ENCODE results near the gene NUP93. TPM values are rescaled to one million over a fixed set of nuclear protein-coding genes. Genes with fewer than 3 reads are reported as not detected.

NUP93 gene
- polyA plus RNA-seq, 1 donor (not counting 4 experiments of a cell fraction or from before 2014, with no cell fraction given) = 74.1 TPM

DNA sequence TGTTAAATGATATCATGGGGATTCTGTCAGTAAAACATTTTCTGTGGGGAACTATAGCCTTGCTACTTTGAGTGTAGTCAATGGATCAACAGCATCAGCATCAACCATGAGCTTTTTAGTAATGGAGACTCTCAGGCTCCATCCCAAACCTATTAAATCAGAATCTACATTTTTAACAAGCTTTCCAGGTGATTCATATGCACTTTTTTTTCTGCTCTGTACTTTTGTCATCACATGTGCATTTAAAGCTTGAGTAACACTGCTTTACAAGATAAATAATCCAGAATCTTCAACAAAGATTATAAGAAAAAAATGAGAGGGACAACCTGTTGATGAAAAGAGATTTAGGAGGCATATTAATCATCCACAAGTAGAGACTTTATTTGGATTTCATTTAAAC, 23.5 kb downstream of the NUP93 start:
- DNase-seq (ENCODE audit: low read depth, low spot score) (no peak), FAIRE-seq (no peak)
- Histone ChIP-seq H3K9me1 (ENCODE audit: control insufficient read depth, extremely low read depth, insufficient read depth, low read length) (no peaks in the 10 kb centered on the region), H3K9me3 (ENCODE audit: control insufficient read depth, low read depth, low read length) (no peaks in the 10 kb centered on the region), H3K27me3 (ENCODE audit: control insufficient read depth, extremely low read depth, insufficient read depth, low read length) (no peaks in the 10 kb centered on the region), H3K4me2 (ENCODE audit: control insufficient read depth, extremely low read depth, insufficient read depth, low read depth, low read length) (no peak overlapping the region), H4K20me1 (ENCODE audit: control insufficient read depth, extremely low read depth, insufficient read depth, low read length) (no peaks in the 10 kb centered on the region), H3K27ac (ENCODE audit: control insufficient read depth, insufficient read depth, low read length) (no peak overlapping the region), H3K79me2 (ENCODE audit: control insufficient read depth, insufficient read depth, low read length) (peaks cover 58% of the 10 kb centered on the region), H2AFZ (ENCODE audit: control insufficient read depth, low read length) (no peak overlapping the region), H3K36me3 (ENCODE audit: control insufficient read depth in 2 of 2, extremely low read depth in 1 of 2, insufficient read depth in 2 of 2, low read length in 2 of 2) (peaks cover 10 to 13% of the 10 kb centered on the region in 2 experiments), H3K4me3 (ENCODE audit: control insufficient read depth in 2 of 3, extremely low read depth in 1 of 3, insufficient read depth in 2 of 3, low read depth in 1 of 3, low read length in 3 of 3) (no peak overlapping the region), H3K4me1 (ENCODE audit: control insufficient read depth, extremely low read depth, insufficient read depth, low read length) (peaks cover 6% of the 10 kb centered on the region), H3K9ac (ENCODE audit: control insufficient read depth, extremely low read depth, insufficient read depth, low read length) (no peak overlapping the region)
- TF ChIP-seq EZH2 (IDR thresholded peaks at IDR 0.05; ENCODE audit: low read length) = no peak
- TF ChIP-seq, protein P1, sequence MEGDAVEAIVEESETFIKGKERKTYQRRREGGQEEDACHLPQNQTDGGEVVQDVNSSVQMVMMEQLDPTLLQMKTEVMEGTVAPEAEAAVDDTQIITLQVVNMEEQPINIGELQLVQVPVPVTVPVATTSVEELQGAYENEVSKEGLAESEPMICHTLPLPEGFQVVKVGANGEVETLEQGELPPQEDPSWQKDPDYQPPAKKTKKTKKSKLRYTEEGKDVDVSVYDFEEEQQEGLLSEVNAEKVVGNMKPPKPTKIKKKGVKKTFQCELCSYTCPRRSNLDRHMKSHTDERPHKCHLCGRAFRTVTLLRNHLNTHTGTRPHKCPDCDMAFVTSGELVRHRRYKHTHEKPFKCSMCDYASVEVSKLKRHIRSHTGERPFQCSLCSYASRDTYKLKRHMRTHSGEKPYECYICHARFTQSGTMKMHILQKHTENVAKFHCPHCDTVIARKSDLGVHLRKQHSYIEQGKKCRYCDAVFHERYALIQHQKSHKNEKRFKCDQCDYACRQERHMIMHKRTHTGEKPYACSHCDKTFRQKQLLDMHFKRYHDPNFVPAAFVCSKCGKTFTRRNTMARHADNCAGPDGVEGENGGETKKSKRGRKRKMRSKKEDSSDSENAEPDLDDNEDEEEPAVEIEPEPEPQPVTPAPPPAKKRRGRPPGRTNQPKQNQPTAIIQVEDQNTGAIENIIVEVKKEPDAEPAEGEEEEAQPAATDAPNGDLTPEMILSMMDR (optimal IDR thresholded peaks at IDR 0.05 in 1 of 3, IDR thresholded peaks at IDR 0.05 in 1 of 3, conservative IDR thresholded peaks at IDR 0.05 in 1 of 3; ENCODE audit: extremely low read depth in 1 of 3, insufficient read depth in 2 of 3, low read length in 3 of 3) = no peak
- dilution Hi-C loops (cut with MboI; ENCODE audit: extremely low pct_ligation_motif_present, low sequenced_read_pairs) = loop anchor here (25.0 kb wide), 1 partner anchor 109 kb away; the partner anchor contains the start of gene SLC12A3

DNA sequence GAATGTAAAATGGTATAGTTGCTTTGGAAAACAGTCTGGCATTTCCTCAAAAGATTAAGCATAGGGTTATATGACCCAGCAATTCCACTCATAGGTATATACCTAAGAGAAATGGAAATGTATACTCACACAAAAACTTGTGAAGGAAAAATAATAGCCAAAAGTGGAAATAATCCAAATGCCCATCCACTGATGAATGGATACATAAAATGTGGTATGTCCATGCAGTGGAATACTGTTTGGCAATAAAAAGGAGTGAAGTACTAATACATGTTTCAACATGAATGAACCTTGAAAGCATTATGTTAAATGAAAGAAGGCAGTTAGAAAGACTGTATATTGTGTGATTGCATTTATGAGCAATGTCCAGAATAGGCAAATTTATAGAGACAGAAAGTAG, 25.1 kb downstream of the NUP93 start:
- H3K79me2 ChIP-seq (ENCODE audit: control insufficient read depth, insufficient read depth, low read length) = peaks cover 43% of the 10 kb centered on the region
- no peaks in the 10 kb centered on the region for H4K20me1 ChIP-seq (ENCODE audit: control insufficient read depth, extremely low read depth, insufficient read depth, low read length)
- peaks cover 4 to 14% of the 10 kb centered on the region in 2 experiments for H3K36me3 ChIP-seq (ENCODE audit: control insufficient read depth in 2 of 2, extremely low read depth in 1 of 2, insufficient read depth in 2 of 2, low read length in 2 of 2)
- H3K9ac ChIP-seq (ENCODE audit: control insufficient read depth, extremely low read depth, insufficient read depth, low read length) = no peak overlapping the region
- peaks cover 4% of the 10 kb centered on the region for H3K4me1 ChIP-seq (ENCODE audit: control insufficient read depth, extremely low read depth, insufficient read depth, low read length)
- H3K9me3 ChIP-seq (ENCODE audit: control insufficient read depth, low read depth, low read length) = no peaks in the 10 kb centered on the region
- no peak for DNase-seq (ENCODE audit: low read depth, low spot score)
- H3K9me1 ChIP-seq (ENCODE audit: control insufficient read depth, extremely low read depth, insufficient read depth, low read length) = no peaks in the 10 kb centered on the region
- H3K4me2 ChIP-seq (ENCODE audit: control insufficient read depth, extremely low read depth, insufficient read depth, low read depth, low read length) = no peak overlapping the region
- H3K27me3 ChIP-seq (ENCODE audit: control insufficient read depth, extremely low read depth, insufficient read depth, low read length) = no peaks in the 10 kb centered on the region
- FAIRE-seq = no peak
- no peak overlapping the region for H3K4me3 ChIP-seq (ENCODE audit: control insufficient read depth in 2 of 3, extremely low read depth in 1 of 3, insufficient read depth in 2 of 3, low read depth in 1 of 3, low read length in 3 of 3)
- H3K27ac ChIP-seq (ENCODE audit: control insufficient read depth, insufficient read depth, low read length) = no peak overlapping the region
- dilution Hi-C loops (cut with MboI; ENCODE audit: extremely low pct_ligation_motif_present, low sequenced_read_pairs) = loop anchor here (25.0 kb wide), 1 partner anchor 107 kb away; the partner anchor contains the start of gene SLC12A3
- no peak overlapping the region for H2AFZ ChIP-seq (ENCODE audit: control insufficient read depth, low read length)
- no peak for TF ChIP-seq EZH2 (IDR thresholded peaks at IDR 0.05; ENCODE audit: low read length)
- TF ChIP-seq, protein P1 (optimal IDR thresholded peaks at IDR 0.05 in 1 of 3, IDR thresholded peaks at IDR 0.05 in 1 of 3, conservative IDR thresholded peaks at IDR 0.05 in 1 of 3; ENCODE audit: extremely low read depth in 1 of 3, insufficient read depth in 2 of 3, low read length in 3 of 3) = no peak

Measured in keratinocyte (primary cell).